Thyroid gland (tissue), 4 donors: ENCODE results near the gene PPIL1. TPM values are rescaled to one million over a fixed set of nuclear protein-coding genes. Genes with fewer than 3 reads are reported as not detected.

ENCODE experiments used
- DNase-seq, 2 donors: peaks; one replicate each; pipeline ENCODE4 v3.0.0-alpha.2; 2019
- H3K27ac ChIP-seq, 3 donors: fragments of 200-600 bp; sonication (generic); 1 replicate in 2 of 3; 2 replicates in 1 of 3; pipeline ENCODE4 v1.5.1; 2016 to 2019; ENCODE audit warnings: mild to moderate bottlenecking in 1 of 3, moderate library complexity in 1 of 3
- H3K27me3 ChIP-seq: fragments of 200-600 bp; sonication (generic); one replicate; pipeline ENCODE4 v1.5.1; 2019
- H3K36me3 ChIP-seq, 2 donors: fragments of 200-600 bp; sonication (generic); one replicate each; pipeline ENCODE4 v1.5.1; 2016 to 2019
- H3K4me1 ChIP-seq, 2 donors: fragments of 200-600 bp; sonication (generic); one replicate each; pipeline ENCODE4 v1.5.1; 2017 to 2019
- H3K4me3 ChIP-seq, 3 donors: fragments of 200-600 bp; sonication (generic); replicated peaks in 1 of 3; 1 replicate in 2 of 3; 2 replicates in 1 of 3; pipeline ENCODE4 v1.5.1; 2016; ENCODE audit warnings: mild to moderate bottlenecking in 1 of 3
- H3K9me3 ChIP-seq: fragments of 200-600 bp; sonication (generic); one replicate; pipeline ENCODE4 v1.5.1; 2017
- POLR2A ChIP-seq, 2 donors: fragments of 450-650 bp; IDR thresholded peaks; one replicate each; pipeline ENCODE4 v1.6.1; 2017; ENCODE audit warnings: antibody characterized with exemption in 2 of 2, mild to moderate bottlenecking in 2 of 2, moderate library complexity in 1 of 2
- WGBS, 2 donors: methylation state at CpG; one replicate each; pipeline ENCODE4 v1.1.5; 2017; 5-methylcytosine and 5-hydroxymethylcytosine counted together
- intact Hi-C: fragments of 100-400 bp; cut with DNase I; formaldehyde crosslinking; loops from one replicate; pipeline ENCODE4 v1.15.1; 2023
- total RNA-seq, 4 donors: library from RNA; depleted of rRNA; stranded (reverse); fragments of >200 nt; gene quantifications; one replicate each; pipeline ENCODE4 v1.2.3, GENCODE V29; 2016
- TF ChIP-seq, protein P1 (sequence below), 6 experiments: fragments of 200-600 bp in 3 of 6; fragments of 450-650 bp in 3 of 6; sonication (generic) in 3 of 6; IDR thresholded peaks; one replicate each; pipeline ENCODE4 v1.5.1; 2016 to 2019; ENCODE audit warnings: antibody characterized with exemption in 6 of 6, mild to moderate bottlenecking in 2 of 6, inconsistent platforms in 1 of 6, moderate library complexity in 1 of 6

The PPIL1 gene
- total RNA-seq, 4 donors from 2014 or later = 35.3 to 69.4 (median 44.3) TPM

DNA sequence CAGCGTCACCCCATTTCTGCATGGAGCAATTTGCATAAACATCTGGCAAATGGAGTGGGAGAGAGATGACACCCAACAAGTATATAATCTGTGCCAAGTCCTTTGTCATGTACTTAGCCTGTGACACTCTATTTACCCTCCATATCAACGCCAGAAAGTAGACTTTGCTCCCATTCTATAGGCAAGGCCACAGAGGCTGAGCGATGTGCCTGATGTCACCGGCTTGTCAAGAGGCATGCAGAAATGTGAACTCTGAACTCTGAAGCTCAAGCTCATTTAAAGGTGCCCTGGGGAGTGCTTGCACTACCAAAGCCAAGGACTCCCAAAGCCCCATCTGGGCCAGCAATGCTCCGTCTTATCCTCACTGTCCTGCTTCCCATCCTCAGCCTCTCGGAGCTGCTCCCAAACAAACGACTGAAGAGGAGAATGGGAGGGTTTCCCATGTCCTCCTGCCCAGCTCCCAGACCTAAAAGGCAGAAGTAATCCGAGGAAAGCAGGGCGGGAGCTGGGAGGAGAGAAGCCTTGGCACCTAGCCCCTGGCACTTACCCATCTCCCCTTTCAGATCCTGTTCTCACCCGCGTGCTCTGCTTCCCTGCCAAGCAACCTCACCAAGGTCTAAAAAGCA is 44.6 kb downstream of the PPIL1 start:
- no peak overlapping the region for H3K4me3 ChIP-seq
- WGBS, 2 donors = 19 to 25% methylated on average over 10 to 11 of the region's 11 CpGs
- H3K36me3 ChIP-seq = no peaks in the 10 kb centered on the region
- H3K27me3 ChIP-seq = no peaks in the 10 kb centered on the region
- DNase-seq = peak; percentile 90 to 93
- intact Hi-C loops = no loop called here
- TF ChIP-seq, protein P1, sequence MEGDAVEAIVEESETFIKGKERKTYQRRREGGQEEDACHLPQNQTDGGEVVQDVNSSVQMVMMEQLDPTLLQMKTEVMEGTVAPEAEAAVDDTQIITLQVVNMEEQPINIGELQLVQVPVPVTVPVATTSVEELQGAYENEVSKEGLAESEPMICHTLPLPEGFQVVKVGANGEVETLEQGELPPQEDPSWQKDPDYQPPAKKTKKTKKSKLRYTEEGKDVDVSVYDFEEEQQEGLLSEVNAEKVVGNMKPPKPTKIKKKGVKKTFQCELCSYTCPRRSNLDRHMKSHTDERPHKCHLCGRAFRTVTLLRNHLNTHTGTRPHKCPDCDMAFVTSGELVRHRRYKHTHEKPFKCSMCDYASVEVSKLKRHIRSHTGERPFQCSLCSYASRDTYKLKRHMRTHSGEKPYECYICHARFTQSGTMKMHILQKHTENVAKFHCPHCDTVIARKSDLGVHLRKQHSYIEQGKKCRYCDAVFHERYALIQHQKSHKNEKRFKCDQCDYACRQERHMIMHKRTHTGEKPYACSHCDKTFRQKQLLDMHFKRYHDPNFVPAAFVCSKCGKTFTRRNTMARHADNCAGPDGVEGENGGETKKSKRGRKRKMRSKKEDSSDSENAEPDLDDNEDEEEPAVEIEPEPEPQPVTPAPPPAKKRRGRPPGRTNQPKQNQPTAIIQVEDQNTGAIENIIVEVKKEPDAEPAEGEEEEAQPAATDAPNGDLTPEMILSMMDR (IDR thresholded peaks at IDR 0.05) = no peak
- peak overlapping the region; percentile 19 to 27 (median 22) for H3K27ac ChIP-seq
- no peaks in the 10 kb centered on the region for H3K9me3 ChIP-seq
- H3K4me1 ChIP-seq = peaks cover 8 to 30% of the 10 kb centered on the region in 2 donors

DNA sequence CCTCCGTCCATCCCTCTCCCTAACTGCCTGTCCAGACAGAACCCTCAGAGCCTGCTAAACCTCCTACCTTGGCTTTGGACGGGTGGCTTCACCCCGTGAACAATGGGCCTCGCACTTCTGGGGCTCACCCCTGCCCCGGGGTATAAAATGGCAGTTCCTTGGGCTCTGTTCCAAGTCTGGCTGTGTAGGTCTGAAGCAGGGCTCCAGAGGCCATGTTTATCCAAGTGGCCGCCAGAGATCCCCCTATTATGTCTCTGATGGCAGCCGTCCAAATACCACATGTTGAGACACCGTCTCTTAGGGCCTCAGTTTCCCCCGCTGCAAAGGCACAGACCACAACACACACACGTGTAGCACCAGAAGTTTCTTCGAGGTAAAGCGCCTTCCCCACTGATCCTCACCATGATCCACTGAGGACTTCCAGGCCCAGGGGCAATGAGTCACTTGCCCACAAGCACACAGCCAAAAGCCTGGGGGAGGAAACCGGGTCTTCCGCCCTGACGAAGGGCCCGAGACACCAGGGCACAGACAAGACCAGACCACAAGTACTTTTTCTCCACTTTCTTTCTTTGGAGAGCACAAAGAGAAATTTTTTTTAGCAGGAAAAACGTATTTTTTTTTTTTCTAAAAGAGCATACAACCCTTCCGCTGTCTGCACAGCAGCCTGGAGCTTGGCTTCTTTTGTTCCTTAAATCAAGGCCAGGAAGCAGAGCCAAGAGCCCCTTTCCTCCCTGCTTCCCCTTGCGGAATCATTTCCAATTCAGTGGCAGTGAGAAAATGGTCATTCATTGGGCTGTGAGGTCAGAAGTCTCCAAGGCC is 47.1 kb downstream of the PPIL1 start:
- no peak overlapping the region for H3K4me3 ChIP-seq
- intact Hi-C loops = no loop called here
- 51 to 52% methylated on average over 18 to 19 of the region's 19 CpGs for WGBS, 2 donors
- H3K27me3 ChIP-seq = no peaks in the 10 kb centered on the region
- peak overlapping the region; percentile 15 to 44 (median 39) for H3K27ac ChIP-seq
- TF ChIP-seq, protein P1 (IDR thresholded peaks at IDR 0.05) = no peak
- no peak for TF ChIP-seq POLR2A (IDR thresholded peaks at IDR 0.05)
- peaks cover 8 to 26% of the 10 kb centered on the region in 2 donors for H3K4me1 ChIP-seq
- no peak for DNase-seq
- H3K36me3 ChIP-seq = no peaks in the 10 kb centered on the region
- no peaks in the 10 kb centered on the region for H3K9me3 ChIP-seq

DNA sequence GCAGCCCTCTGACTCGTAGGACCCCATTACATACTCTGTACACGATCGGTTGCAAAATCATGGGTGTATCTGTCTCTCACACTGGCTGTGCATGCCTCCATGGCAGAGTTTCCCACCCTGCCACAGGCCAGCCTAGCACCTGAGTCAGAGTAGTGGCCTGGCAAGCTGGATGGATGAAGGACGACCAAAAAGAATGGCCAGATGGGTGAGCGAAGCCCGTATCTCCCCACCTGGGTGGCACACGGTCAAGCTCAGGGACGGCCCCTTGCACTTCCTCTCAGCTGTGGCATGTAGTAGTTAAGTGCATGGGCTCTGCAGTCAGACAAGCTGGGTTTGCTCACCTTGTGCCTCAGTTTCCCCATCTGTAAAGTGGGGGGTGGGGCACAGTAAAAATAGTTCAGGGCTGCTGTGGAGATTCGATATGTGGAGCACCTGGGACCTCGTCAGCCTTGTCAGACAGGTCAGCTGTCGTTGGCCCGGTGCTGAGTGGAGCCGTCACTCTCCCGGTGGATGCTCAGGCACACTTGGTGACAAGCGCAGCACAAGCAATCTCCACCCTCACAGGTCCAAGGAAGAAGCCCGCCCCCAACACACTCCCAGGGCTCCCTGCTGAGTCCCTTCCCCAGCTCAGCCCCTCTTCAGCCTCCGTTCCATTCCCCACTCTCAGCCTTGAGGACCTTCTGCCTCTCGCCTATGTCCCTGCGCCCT is 47.9 kb downstream of the PPIL1 start:
- intact Hi-C loops = no loop called here
- WGBS, 2 donors = 79 to 80% methylated on average over 17 to 18 of the region's 19 CpGs
- DNase-seq = no peak
- Histone ChIP-seq H3K27ac (peak overlapping the region in 2 of 3 donors; percentile 39 to 44), H3K36me3 (no peaks in the 10 kb centered on the region), H3K27me3 (no peaks in the 10 kb centered on the region), H3K4me1 (peaks cover 8 to 26% of the 10 kb centered on the region in 2 donors), H3K9me3 (no peaks in the 10 kb centered on the region), H3K4me3 (no peak overlapping the region)
- TF ChIP-seq POLR2A (IDR thresholded peaks at IDR 0.05) = no peak
- TF ChIP-seq, protein P1 (IDR thresholded peaks at IDR 0.05) = no peak

DNA sequence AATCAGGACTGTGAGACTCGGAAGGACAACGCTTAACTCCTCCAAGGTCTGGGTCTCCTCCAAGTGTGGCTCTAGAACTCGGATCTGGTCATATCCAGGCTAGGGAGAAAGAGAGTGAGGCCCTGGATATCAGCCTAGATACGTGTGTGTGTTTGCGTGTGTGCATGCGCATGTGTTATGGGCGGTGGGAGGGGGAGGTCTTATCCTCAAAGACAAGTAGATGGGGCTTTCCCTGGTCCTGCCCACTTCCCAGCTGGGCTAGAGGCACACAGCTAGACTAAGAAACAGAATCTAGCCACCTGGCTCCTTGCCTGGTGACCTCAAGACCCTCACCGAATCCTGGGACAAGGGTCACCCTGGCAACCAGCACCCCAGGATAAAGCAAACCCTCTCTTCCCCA is 48.6 kb downstream of the PPIL1 start:
- intact Hi-C loops = no loop called here
- DNase-seq = no peak
- no peak overlapping the region for H3K4me3 ChIP-seq
- H3K27ac ChIP-seq = peak overlapping the region in 2 of 3 donors; percentile 44 to 58
- no peaks in the 10 kb centered on the region for H3K36me3 ChIP-seq
- H3K4me1 ChIP-seq = peaks cover 8 to 26% of the 10 kb centered on the region in 2 donors
- H3K9me3 ChIP-seq = no peaks in the 10 kb centered on the region
- 92 to 96% methylated on average over 8 of the region's 8 CpGs for WGBS, 2 donors
- no peak for TF ChIP-seq POLR2A (IDR thresholded peaks at IDR 0.05)
- TF ChIP-seq, protein P1 (IDR thresholded peaks at IDR 0.05) = no peak
- no peaks in the 10 kb centered on the region for H3K27me3 ChIP-seq
